Measurements from ENCODE around the gene TPM1.
"Not testable (repeated sequence)": the region's sequence is repeated elsewhere in the genome, so short reads cannot be mapped to it uniquely, and the experiment has no call there.

The TPM1 gene

GRCh38 chr15:63041974-63042876 lies at the start of gene TPM1:
Gene TPM1 (plus strand): TSS chr15:63042747. CDS start chr15:63042830, 83 bp downstream.
- no peak for DNase-seq

GRCh38 chr15:62993066-62993465 lies 49.5 kb upstream of the TPM1 start:
- DNase-seq = no peak

DNA sequence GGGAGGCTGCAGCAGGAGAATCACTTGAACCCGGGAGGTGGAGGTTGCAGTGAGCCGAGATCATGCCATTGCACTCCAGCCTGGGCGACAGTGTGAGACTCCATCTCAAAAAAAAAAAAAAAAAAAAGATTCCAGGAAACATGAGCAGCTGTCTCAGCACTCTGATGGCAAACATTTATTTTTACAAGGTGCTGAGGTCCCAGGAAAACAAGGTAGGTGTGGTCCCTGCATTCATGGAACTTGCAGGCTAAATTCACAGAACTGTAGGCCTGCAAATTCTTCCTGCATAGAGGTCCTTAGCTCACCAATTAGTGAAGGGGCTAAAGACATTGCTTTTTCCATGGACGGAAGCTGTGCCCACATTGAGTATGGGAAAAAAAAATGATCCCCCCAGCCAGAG lies 48.9 kb upstream of the TPM1 start:
- DNase-seq = not testable (repeated sequence)

GRCh38 chr15:62994439-62994838 lies 48.1 kb upstream of the TPM1 start:
- DNase-seq = no peak

- no peak for DNase-seq
Observed at GRCh38 chr15:62994975-62995681, 47.4 kb upstream of the TPM1 start.

GRCh38 chr15:62997441-62997840 lies 45.1 kb upstream of the TPM1 start:
- DNase-seq = no peak

- no peak for DNase-seq
Observed at GRCh38 chr15:62998262-62998890, 44.2 kb upstream of the TPM1 start.

GRCh38 chr15:62999178-62999577 lies 43.4 kb upstream of the TPM1 start:
- DNase-seq = no peak

DNA sequence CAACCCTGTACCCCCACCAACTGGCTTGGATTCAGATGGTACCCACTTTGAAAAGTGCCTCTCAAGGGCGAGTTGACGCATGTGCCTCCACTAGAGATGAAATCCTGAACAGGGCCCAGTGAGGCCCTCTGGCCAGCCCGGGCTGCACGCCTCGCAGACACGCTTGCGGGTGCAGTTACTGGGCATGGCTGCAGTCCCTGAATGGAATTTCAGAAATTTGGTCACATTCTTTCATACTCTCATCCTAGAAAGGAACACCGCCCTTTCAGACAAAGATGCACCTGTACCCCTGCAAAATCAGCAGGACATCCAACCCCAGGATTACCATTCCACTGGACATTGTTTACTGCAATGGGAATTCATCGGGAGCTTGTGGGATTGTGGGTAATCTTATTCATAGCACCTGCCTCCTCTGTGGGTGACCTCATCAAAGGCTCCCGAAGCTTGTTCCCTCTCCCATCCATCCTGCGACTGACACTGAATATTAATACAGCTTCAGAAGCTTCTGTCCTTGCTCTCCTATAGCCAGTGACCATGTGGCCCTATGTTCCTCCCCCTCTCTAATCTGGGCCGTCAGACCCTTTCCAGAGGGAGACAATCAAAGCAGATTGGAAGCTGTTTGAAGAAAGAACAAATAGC lies 42.5 kb upstream of the TPM1 start:
- no peak for DNase-seq

DNA sequence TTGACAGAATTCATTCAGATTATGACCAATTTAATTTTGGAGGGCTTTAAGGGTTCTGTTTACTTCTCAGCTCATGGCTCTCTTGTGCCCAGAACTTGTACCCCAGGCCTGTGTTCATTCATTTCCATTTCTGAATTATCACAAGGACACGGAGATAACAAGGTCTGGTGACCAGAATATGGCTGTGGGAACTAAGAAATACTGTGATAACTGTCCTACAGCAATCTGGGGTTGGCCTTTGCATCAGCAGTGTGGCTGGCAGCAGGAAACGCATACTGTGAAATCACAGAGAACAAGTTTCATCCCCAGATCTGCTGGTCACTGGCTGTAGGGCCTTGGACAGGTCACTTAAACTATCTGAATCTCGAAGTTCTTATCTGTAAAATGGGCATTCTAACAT lies 41.8 kb upstream of the TPM1 start:
- no peak for DNase-seq

DNA sequence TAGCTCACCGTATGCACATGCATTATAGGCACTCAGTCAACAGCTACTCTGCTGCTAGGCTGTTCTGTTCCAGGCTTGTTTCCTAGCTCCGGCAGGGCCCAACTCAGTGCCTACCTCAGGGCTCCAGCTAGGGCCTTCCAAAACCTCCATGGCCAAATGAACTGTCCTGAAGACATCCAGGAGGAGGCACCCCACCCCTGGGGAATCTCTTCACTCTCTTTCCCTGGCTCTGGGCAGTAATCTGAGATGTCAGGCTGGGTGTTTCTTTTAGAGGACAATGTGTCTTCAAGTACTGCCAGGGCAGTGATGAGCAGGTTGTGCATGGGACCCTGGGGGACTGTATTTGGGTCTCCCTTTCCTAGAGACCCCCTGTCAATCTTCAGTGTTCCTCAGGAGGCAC lies 38.3 kb upstream of the TPM1 start:
- no peak for DNase-seq

GRCh38 chr15:63006032-63006878 lies 36.3 kb upstream of the TPM1 start:
- DNase-seq = no peak

GRCh38 chr15:63008333-63009049 lies 34.1 kb upstream of the TPM1 start:
- DNase-seq = no peak

DNA sequence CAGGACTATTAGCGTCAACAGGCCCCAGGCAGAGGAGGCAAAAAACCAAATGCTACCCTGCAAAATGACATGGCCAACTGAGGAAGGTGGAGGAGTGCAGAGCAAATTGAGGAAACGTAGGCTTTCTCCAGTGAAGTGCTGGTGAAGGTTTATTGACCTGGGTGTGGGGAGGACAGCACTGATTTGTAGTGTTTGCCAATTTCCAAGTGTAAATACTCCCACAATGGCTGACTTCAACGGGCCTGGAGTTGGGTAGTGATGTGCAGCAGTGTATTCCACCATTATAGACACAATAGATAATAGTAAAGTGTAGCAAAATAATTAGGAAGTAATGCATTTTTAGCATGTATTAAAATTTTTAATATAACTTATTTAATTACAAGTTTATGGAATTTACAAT lies 32.2 kb upstream of the TPM1 start:
- no peak for DNase-seq

DNA sequence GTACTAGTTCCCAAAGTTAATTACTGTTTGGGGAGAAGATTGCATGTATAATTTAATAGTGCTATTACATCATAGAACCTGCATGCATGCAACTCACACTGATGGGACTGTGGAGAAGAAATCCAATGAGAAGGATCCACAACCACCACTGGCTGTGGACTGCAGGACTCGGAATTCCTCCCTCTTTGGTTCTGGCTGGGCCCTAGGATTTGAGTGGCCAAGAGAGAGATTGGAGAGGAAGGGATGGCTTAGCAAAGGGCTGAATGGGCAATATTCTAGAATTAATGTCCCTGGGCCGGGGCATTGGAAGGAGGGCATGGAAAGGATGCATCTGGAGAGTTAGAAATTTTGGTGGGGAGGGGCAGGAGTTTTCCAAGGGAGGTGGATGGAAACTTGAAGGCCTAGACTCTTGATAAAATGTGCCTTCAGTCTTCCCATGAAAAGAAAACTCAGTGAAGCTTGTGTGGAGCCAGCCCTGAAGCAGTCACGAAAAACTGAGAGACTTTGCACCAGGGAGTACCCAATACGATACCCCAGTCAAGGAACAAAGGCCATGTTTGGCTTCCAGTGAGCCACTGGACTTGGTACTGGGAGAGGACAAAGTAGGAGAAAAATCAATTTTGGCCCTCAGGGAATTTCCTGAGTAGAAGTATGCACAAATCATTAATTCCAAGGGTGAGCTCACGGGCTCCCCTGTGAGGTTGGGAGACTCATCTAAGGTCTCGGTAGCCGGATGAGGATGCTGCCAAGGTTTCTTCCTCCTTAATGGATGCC lies 31.4 kb upstream of the TPM1 start:
- no peak for DNase-seq

- DNase-seq = no peak
Observed at GRCh38 chr15:63012444-63012843, 30.1 kb upstream of the TPM1 start.

DNA sequence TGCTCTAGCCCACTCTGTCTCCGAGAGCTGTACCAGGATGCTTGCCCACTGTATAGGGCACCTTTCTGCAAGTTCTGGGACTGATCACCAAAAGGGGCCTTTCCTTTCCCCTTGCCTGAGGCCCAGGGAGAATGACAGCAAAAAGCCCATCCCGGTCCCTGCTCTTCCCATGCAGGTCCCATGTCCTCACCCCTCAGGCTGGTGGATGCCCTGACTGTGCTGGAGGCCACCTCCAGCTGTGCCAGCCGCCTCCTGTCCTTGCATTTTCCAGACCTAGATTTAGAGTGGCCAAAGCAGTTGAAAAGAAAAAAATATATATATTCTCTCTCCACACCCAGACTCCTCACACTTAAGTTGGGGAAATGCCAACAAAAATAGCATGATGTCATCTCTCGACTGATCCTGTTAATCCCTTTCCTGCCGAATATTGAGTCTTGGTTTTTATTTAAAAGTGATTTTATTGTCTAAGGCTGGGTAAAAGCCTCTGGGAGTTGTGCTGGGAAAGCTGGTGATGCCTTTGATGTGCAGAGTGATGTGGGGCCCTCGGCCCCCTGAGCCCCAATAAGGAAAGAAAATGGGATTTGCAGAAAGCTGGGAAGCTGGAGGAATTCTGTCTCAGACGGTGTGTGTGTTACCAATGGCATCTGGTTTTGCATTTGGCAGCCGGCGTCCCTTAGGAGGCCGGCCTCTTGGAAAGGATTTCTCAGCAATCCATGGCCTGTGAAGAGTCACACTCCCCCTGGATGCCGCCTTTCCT lies 29.3 kb upstream of the TPM1 start:
- no peak for DNase-seq

DNA sequence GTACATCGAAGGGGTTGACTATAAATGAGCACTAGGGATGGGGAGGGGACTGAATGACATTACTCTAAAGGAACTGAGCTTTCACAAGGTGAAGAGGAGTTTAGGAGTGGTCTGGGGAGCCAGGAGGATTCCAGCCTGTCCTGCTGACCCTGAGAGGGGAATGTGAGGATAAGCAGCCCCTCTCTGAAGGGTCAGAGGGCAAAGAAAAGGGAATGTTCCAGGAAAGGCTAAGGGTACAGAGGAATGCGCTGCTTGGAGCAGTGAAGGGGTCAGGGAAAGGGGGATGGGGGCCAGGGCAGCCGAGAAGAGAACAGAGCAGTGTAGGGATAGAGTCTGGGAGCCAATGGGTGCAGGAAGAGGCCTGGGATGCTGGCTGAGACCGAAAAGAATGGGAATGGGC lies 28.0 kb upstream of the TPM1 start:
- no peak for DNase-seq

DNA sequence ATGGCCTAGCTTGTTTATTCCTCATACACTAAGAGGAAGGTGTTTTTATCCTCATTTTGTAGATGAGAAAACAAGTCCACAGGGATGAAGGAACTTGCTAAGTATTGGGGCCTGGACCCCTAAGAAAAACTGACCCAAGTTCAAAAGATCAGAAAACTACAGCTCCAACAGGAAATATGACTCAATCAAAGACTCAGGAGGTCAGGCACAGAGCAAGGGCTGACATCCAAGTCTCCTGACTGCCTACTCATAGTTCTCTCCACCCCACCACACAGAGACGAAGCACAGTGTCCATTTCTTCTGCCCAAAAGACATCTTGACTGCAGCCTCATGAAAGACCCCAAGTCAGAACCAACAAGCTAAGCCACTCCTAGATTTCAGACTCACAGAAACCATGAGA lies 26.9 kb upstream of the TPM1 start:
- DNase-seq = no peak

DNA sequence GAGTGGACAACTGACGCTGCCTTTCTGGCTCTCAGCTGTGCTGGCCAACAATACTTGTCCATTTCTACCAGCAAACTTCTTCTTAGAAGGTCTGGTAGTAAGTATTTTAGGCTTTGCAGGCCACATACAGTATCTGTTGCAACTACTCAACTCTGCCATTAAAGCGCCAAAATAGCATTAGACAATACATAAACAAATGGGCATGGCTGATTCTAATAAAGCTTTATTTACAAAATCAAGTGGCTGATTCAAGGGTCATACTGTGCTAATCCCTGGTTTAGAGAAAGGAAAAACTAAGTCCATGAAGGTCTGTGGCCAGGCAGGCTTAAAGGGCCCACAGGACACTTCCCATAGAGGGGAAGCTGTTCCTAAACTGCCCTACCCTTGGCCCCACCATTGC lies 26.3 kb upstream of the TPM1 start:
- no peak for DNase-seq
